ENCODE measurements around the gene UBAC2. TPM values are rescaled to one million over a fixed set of nuclear protein-coding genes. Genes with fewer than 3 reads are reported as not detected.

The UBAC2 gene
- total RNA-seq (2014; rRNA removed) = 46.9 and 54.7 TPM in 2 replicates
- polyA plus RNA-seq (2012) = 38.7 TPM

GRCh38 chr13:99200432-99201167 lies at the start of gene UBAC2:
TSS of gene UBAC2 (plus strand) at chr13:99200854. CDS start at chr13:99200909, 55 bp downstream.
- peak; percentile 89 for DNase-seq (ENCODE audit: low read depth)

- peak; percentile 78 for DNase-seq (ENCODE audit: low read depth)
Observed at GRCh38 chr13:99151516-99151915, 49.1 kb upstream of the UBAC2 start.

- DNase-seq (ENCODE audit: low read depth) = no peak
Observed at GRCh38 chr13:99153219-99153618, 47.4 kb upstream of the UBAC2 start.

GRCh38 chr13:99154064-99154463 lies 46.6 kb upstream of the UBAC2 start:
- no peak for DNase-seq (ENCODE audit: low read depth)

GRCh38 chr13:99155821-99156220 lies 44.8 kb upstream of the UBAC2 start:
- DNase-seq (ENCODE audit: low read depth) = no peak

GRCh38 chr13:99157046-99157445 lies 43.6 kb upstream of the UBAC2 start:
- peak; percentile 41 for DNase-seq (ENCODE audit: low read depth)

GRCh38 chr13:99158846-99159245 lies 41.8 kb upstream of the UBAC2 start:
- no peak for DNase-seq (ENCODE audit: low read depth)

- DNase-seq (ENCODE audit: low read depth) = no peak
Observed at GRCh38 chr13:99159331-99160061, 41.2 kb upstream of the UBAC2 start.

- DNase-seq (ENCODE audit: low read depth) = no peak
Observed at GRCh38 chr13:99160415-99160814, 40.2 kb upstream of the UBAC2 start.

GRCh38 chr13:99161512-99161911 lies 39.1 kb upstream of the UBAC2 start:
- DNase-seq (ENCODE audit: low read depth) = no peak

- DNase-seq (ENCODE audit: low read depth) = no peak
Observed at GRCh38 chr13:99162567-99163361, 37.9 kb upstream of the UBAC2 start.

GRCh38 chr13:99164226-99164625 lies 36.4 kb upstream of the UBAC2 start:
- DNase-seq (ENCODE audit: low read depth) = no peak

- no peak for DNase-seq (ENCODE audit: low read depth)
Observed at GRCh38 chr13:99165753-99166587, 34.7 kb upstream of the UBAC2 start.

- DNase-seq (ENCODE audit: low read depth) = no peak
Observed at GRCh38 chr13:99172951-99173350, 27.7 kb upstream of the UBAC2 start.

- no peak for DNase-seq (ENCODE audit: low read depth)
Observed at GRCh38 chr13:99173606-99174005, 27.0 kb upstream of the UBAC2 start.

- DNase-seq (ENCODE audit: low read depth) = peak; percentile 29
Observed at GRCh38 chr13:99174533-99175100, 26.0 kb upstream of the UBAC2 start.

GRCh38 chr13:99176309-99177276 lies 24.1 kb upstream of the UBAC2 start:
- DNase-seq (ENCODE audit: low read depth) = peak; percentile 39

GRCh38 chr13:99178636-99179035 lies 22.0 kb upstream of the UBAC2 start:
- DNase-seq (ENCODE audit: low read depth) = peak; percentile 57

GRCh38 chr13:99179460-99179859 lies 21.2 kb upstream of the UBAC2 start:
- DNase-seq (ENCODE audit: low read depth) = no peak

GRCh38 chr13:99182439-99182838 lies 18.2 kb upstream of the UBAC2 start:
- DNase-seq (ENCODE audit: low read depth) = no peak
